ENCODE results near the gene CD72.

GRCh38 chr9:35616681-35617459 lies 1.3 kb downstream of the CD72 start:
- TF ChIP-seq POLR2A (IDR thresholded peaks at IDR 0.05; ENCODE audit: low read length) (no peak), GATA1 (IDR thresholded peaks at IDR 0.05; ENCODE audit: low read depth, low read length) (no peak)
